Measurements from ENCODE around the gene SMG7. TPM values are rescaled to one million over a fixed set of nuclear protein-coding genes. Genes with fewer than 3 reads are reported as not detected.

Gene SMG7
- total and polyA plus RNA-seq, 10 of the 15 experiments (the other 5 are each of a cell fraction or from before 2014, with no cell fraction given), result 9.5 to 65.4 (median 42.7) TPM

DNA sequence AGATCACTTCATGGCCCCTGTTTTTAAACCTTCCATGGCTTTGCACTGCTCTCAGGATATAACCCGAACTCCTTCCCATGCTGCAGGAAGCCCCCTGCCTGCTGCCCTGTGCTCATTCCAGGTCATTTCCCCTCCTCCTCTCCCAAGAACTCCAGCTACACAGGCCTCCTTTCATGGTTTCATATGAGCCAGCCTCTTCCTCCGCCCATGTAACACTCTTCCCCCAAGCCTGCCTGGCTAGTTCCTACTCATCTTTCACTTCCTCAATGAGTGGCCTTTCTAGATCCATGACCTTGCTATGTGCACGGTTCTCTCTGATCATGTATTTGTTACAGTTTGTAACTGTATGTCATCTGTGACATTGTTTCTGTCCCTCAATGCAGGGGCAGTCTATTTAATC is 121.1 kb downstream of the SMG7 start (continued):
- TF ChIP-seq, protein P1, sequence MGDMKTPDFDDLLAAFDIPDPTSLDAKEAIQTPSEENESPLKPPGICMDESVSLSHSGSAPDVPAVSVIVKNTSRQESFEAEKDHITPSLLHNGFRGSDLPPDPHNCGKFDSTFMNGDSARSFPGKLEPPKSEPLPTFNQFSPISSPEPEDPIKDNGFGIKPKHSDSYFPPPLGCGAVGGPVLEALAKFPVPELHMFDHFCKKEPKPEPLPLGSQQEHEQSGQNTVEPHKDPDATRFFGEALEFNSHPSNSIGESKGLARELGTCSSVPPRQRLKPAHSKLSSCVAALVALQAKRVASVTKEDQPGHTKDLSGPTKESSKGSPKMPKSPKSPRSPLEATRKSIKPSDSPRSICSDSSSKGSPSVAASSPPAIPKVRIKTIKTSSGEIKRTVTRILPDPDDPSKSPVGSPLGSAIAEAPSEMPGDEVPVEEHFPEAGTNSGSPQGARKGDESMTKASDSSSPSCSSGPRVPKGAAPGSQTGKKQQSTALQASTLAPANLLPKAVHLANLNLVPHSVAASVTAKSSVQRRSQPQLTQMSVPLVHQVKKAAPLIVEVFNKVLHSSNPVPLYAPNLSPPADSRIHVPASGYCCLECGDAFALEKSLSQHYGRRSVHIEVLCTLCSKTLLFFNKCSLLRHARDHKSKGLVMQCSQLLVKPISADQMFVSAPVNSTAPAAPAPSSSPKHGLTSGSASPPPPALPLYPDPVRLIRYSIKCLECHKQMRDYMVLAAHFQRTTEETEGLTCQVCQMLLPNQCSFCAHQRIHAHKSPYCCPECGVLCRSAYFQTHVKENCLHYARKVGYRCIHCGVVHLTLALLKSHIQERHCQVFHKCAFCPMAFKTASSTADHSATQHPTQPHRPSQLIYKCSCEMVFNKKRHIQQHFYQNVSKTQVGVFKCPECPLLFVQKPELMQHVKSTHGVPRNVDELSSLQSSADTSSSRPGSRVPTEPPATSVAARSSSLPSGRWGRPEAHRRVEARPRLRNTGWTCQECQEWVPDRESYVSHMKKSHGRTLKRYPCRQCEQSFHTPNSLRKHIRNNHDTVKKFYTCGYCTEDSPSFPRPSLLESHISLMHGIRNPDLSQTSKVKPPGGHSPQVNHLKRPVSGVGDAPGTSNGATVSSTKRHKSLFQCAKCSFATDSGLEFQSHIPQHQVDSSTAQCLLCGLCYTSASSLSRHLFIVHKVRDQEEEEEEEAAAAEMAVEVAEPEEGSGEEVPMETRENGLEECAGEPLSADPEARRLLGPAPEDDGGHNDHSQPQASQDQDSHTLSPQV (IDR thresholded peaks at IDR 0.05), result no peak
- TF ChIP-seq, protein P2, sequence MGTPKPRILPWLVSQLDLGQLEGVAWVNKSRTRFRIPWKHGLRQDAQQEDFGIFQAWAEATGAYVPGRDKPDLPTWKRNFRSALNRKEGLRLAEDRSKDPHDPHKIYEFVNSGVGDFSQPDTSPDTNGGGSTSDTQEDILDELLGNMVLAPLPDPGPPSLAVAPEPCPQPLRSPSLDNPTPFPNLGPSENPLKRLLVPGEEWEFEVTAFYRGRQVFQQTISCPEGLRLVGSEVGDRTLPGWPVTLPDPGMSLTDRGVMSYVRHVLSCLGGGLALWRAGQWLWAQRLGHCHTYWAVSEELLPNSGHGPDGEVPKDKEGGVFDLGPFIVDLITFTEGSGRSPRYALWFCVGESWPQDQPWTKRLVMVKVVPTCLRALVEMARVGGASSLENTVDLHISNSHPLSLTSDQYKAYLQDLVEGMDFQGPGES (IDR thresholded peaks at IDR 0.05), result no peak
- TF ChIP-seq NR2C2 (IDR thresholded peaks at IDR 0.05; ENCODE audit: borderline replicate concordance, control insufficient read depth, insufficient read length, low read depth), result no peak
- TF ChIP-seq CBX5 (IDR thresholded peaks at IDR 0.05; ENCODE audit: low read depth), result no peak
- no peak for TF ChIP-seq SIN3A (IDR thresholded peaks at IDR 0.05; ENCODE audit: low read depth, low read length)
- TF ChIP-seq, protein P3, sequence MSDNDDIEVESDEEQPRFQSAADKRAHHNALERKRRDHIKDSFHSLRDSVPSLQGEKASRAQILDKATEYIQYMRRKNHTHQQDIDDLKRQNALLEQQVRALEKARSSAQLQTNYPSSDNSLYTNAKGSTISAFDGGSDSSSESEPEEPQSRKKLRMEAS (IDR thresholded peaks at IDR 0.05; ENCODE audit: low read depth, low read length), result no peak
- TF ChIP-seq, protein P4, sequence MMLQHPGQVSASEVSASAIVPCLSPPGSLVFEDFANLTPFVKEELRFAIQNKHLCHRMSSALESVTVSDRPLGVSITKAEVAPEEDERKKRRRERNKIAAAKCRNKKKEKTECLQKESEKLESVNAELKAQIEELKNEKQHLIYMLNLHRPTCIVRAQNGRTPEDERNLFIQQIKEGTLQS (IDR thresholded peaks at IDR 0.05; ENCODE audit: borderline replicate concordance, extremely low read depth, low read depth, low read length), result no peak
- TF ChIP-seq WRNIP1 (IDR thresholded peaks at IDR 0.05; ENCODE audit: borderline replicate concordance, low read depth, low read length), result no peak
- no peak for TF ChIP-seq GABPA (IDR thresholded peaks at IDR 0.05; ENCODE audit: low read depth)
- no peak for TF ChIP-seq LARP7 (IDR thresholded peaks at IDR 0.05)
- TF ChIP-seq MEF2A (IDR thresholded peaks at IDR 0.05; ENCODE audit: insufficient read depth, low read depth, low read length), result no peak
- TF ChIP-seq SIX5 (IDR thresholded peaks at IDR 0.05; ENCODE audit: low read depth, low read length, severe bottlenecking), result no peak
- TF ChIP-seq, protein P5, sequence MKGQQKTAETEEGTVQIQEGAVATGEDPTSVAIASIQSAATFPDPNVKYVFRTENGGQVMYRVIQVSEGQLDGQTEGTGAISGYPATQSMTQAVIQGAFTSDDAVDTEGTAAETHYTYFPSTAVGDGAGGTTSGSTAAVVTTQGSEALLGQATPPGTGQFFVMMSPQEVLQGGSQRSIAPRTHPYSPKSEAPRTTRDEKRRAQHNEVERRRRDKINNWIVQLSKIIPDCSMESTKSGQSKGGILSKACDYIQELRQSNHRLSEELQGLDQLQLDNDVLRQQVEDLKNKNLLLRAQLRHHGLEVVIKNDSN (IDR thresholded peaks at IDR 0.05; ENCODE audit: borderline replicate concordance, extremely low read length, insufficient read depth, low read depth, low read length), result no peak
- TF ChIP-seq RUNX3 (IDR thresholded peaks at IDR 0.05; ENCODE audit: low read length), result peak; percentile 67
- TF ChIP-seq RB1 (IDR thresholded peaks at IDR 0.05; ENCODE audit: borderline replicate concordance), result no peak
- TF ChIP-seq, protein P6, sequence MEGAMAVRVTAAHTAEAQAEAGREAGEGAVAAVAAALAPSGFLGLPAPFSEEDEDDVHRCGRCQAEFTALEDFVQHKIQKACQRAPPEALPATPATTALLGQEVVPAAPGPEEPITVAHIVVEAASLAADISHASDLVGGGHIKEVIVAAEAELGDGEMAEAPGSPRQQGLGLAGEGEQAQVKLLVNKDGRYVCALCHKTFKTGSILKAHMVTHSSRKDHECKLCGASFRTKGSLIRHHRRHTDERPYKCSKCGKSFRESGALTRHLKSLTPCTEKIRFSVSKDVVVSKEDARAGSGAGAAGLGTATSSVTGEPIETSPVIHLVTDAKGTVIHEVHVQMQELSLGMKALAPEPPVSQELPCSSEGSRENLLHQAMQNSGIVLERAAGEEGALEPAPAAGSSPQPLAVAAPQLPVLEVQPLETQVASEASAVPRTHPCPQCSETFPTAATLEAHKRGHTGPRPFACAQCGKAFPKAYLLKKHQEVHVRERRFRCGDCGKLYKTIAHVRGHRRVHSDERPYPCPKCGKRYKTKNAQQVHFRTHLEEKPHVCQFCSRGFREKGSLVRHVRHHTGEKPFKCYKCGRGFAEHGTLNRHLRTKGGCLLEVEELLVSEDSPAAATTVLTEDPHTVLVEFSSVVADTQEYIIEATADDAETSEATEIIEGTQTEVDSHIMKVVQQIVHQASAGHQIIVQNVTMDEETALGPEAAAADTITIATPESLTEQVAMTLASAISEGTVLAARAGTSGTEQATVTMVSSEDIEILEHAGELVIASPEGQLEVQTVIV (IDR thresholded peaks at IDR 0.05; ENCODE audit: borderline replicate concordance, partially characterized antibody), result no peak
- TF ChIP-seq PML (IDR thresholded peaks at IDR 0.05; ENCODE audit: low read length), result no peak
- TF ChIP-seq SMAD5 (IDR thresholded peaks at IDR 0.05; ENCODE audit: low read depth), result no peak
- TF ChIP-seq IKZF2 (IDR thresholded peaks at IDR 0.05), result peak; percentile 93 to 94

Data from GM12878 (cell line).